SK-N-SH (cell line): ENCODE data around the gene HS2ST1. TPM values are rescaled to one million over a fixed set of nuclear protein-coding genes. Genes with fewer than 3 reads are reported as not detected.

Source experiments
- CTCF ChIA-PET: fragments of 300-600, 350-600 bp; formaldehyde crosslinking; extraction: SDS; loops from one replicate; lab custom pipeline; 2021; lab: Yijun Ruan, JAX
- POLR2A ChIA-PET: fragments of 350-600 bp; sonication (Branson Sonifier 250); formaldehyde crosslinking; extraction: SDS; loops from one replicate; lab custom pipeline; 2020; ENCODE audit warnings: antibody characterized with exemption, inconsistent platforms; lab: Yijun Ruan, JAX
- DNase-seq: peaks from one replicate; pipeline ENCODE4 v3.0.0; 2012
- H2AFZ ChIP-seq: fragments of 200-600 bp; sonication (generic); 2 replicates; pipeline ENCODE4 v1.8.1; 2016; ENCODE audit warnings: antibody characterized with exemption, mild to moderate bottlenecking, low read depth
- H3F3A ChIP-seq: fragments of 200-600 bp; sonication (generic); replicated peaks from 2 replicates; pipeline ENCODE3; 2016; ENCODE audit warnings: antibody characterized with exemption, mild to moderate bottlenecking; ENCODE audit not compliant: insufficient read depth
- H3K27ac ChIP-seq, 2 experiments: fragments of 200-500 bp in 1 of 2; fragments of 200-600 bp in 1 of 2; sonication (Bioruptor generic) in 1 of 2; sonication (generic), shearing (Covaris generic) in 1 of 2; 2 replicates each; pipeline versions ENCODE4 v1.5.1 to v1.6.1; 2014 to 2016; ENCODE audit warnings: low read depth in 2 of 2, inconsistent platforms in 1 of 2, low read length in 1 of 2, mild to moderate bottlenecking in 1 of 2, mixed read lengths in 1 of 2
- H3K27me3 ChIP-seq: fragments of 200-600 bp; sonication (generic), shearing (Covaris generic); 2 replicates; pipeline ENCODE4 v1.6.1; 2016; ENCODE audit warnings: mixed run types; ENCODE audit not compliant: insufficient read depth
- H3K36me3 ChIP-seq, 2 experiments: fragments of 200-500 bp in 1 of 2; fragments of 200-600 bp in 1 of 2; sonication (Bioruptor generic) in 1 of 2; sonication (generic) in 1 of 2; replicated peaks in 1 of 2; 2 replicates each; pipeline versions ENCODE3 to v1.5.1; 2014 to 2016; ENCODE audit warnings: low read length in 1 of 2, mild to moderate bottlenecking in 1 of 2; ENCODE audit not compliant: insufficient read depth in 2 of 2, control insufficient read depth in 1 of 2
- H3K4me1 ChIP-seq, 2 experiments: fragments of 200-500 bp in 1 of 2; fragments of 200-600 bp in 1 of 2; sonication (Bioruptor generic) in 1 of 2; sonication (generic), shearing (Covaris generic) in 1 of 2; 2 replicates each; pipeline versions ENCODE4 v1.5.1 to v1.6.1; 2014 to 2016; ENCODE audit warnings: low read depth in 1 of 2, low read length in 1 of 2, mixed run types in 1 of 2; ENCODE audit not compliant: insufficient read depth in 2 of 2, control insufficient read depth in 1 of 2
- H3K4me2 ChIP-seq: fragments of 200-600 bp; sonication (generic), shearing (Covaris generic); 2 replicates; pipeline ENCODE4 v1.6.1; 2017; ENCODE audit warnings: mixed run types
- H3K4me3 ChIP-seq, 2 experiments: fragments of 200-500 bp in 1 of 2; fragments of 200-600 bp in 1 of 2; sonication (Bioruptor generic) in 1 of 2; sonication (generic), shearing (Covaris generic) in 1 of 2; 2 replicates each; pipeline versions ENCODE4 v1.5.1 to v1.8.1; 2014 to 2016; ENCODE audit warnings: low read depth in 2 of 2, inconsistent platforms in 1 of 2, low read length in 1 of 2, mild to moderate bottlenecking in 1 of 2, mixed read lengths in 1 of 2, moderate library complexity in 1 of 2
- H3K79me2 ChIP-seq: fragments of 200-600 bp; sonication (generic); 2 replicates; pipeline ENCODE4 v1.8.1; 2017; ENCODE audit warnings: mild to moderate bottlenecking; ENCODE audit not compliant: insufficient read depth
- H3K9ac ChIP-seq: fragments of 200-600 bp; sonication (generic); 2 replicates; pipeline ENCODE4 v1.6.1; 2017; ENCODE audit warnings: mixed run types
- H3K9me2 ChIP-seq: fragments of 200-600 bp; sonication (generic); 2 replicates; pipeline ENCODE4 v1.6.1; 2017; ENCODE audit warnings: mixed run types
- H3K9me3 ChIP-seq: fragments of 200-600 bp; sonication (generic); 2 replicates; pipeline ENCODE4 v1.6.1; 2017; ENCODE audit warnings: mixed run types, mild to moderate bottlenecking, moderate library complexity
- H4K20me1 ChIP-seq: fragments of 200-600 bp; sonication (generic); 2 replicates; pipeline ENCODE4 v1.6.1; 2017; ENCODE audit warnings: mild to moderate bottlenecking, mixed run types; ENCODE audit not compliant: insufficient read depth
- ELF1 ChIP-seq: IDR thresholded peaks from 2 replicates; pipeline ENCODE4 v1.4.0; 2012
- EP300 ChIP-seq, 2 experiments: IDR thresholded peaks; 2 replicates each; pipeline versions ENCODE4 v1.4.0 to v1.6.1; 2012; ENCODE audit warnings: borderline replicate concordance in 1 of 2, low read depth in 1 of 2, low read length in 1 of 2
- FOXJ3 ChIP-seq: sonication (generic); formaldehyde crosslinking; IDR thresholded peaks from 2 replicates; pipeline ENCODE4 v1.5.1; 2020; ENCODE audit warnings: mild to moderate bottlenecking, missing genetic modification reagents
- FOXM1 ChIP-seq: IDR thresholded peaks from 2 replicates; pipeline ENCODE4 v1.4.0; 2012; ENCODE audit warnings: low read depth, mild to moderate bottlenecking
- GATA2 ChIP-seq: sonication (generic); formaldehyde crosslinking; IDR thresholded peaks from 2 replicates; pipeline ENCODE4 v1.5.0; 2020; ENCODE audit warnings: mild to moderate bottlenecking, missing genetic modification reagents
- JUND ChIP-seq: IDR thresholded peaks from 2 replicates; pipeline ENCODE4 v1.4.0; 2012
- MAX ChIP-seq: IDR thresholded peaks from 2 replicates; pipeline ENCODE4 v1.4.0; 2012; ENCODE audit warnings: low read depth
- MEF2A ChIP-seq: IDR thresholded peaks from 2 replicates; pipeline ENCODE4 v1.4.0; 2012; ENCODE audit warnings: low read depth, borderline replicate concordance
- NRF1 ChIP-seq: IDR thresholded peaks from 2 replicates; pipeline ENCODE4 v1.6.1; 2012; ENCODE audit warnings: low read depth, mild to moderate bottlenecking, low read length
- POLR2AphosphoS5 ChIP-seq: IDR thresholded peaks from 2 replicates; pipeline ENCODE4 v1.6.1; 2012; ENCODE audit warnings: low read depth, low read length
- RAD21 ChIP-seq: IDR thresholded peaks from 2 replicates; pipeline ENCODE4 v1.6.1; 2012; ENCODE audit warnings: mild to moderate bottlenecking, low read length
- RCOR1 ChIP-seq: fragments of 150-350 bp; IDR thresholded peaks from 2 replicates; pipeline ENCODE4 v1.6.1; 2017; ENCODE audit warnings: antibody characterized with exemption, low read length
- RFX5 ChIP-seq: IDR thresholded peaks from 2 replicates; pipeline ENCODE4 v1.6.1; 2012; ENCODE audit warnings: mild to moderate bottlenecking, improper control_type of control experiment, low read length
- TAF1 ChIP-seq: IDR thresholded peaks from 2 replicates; pipeline ENCODE4 v1.6.1; 2012; ENCODE audit warnings: low read depth, mild to moderate bottlenecking, low read length, moderate library complexity, borderline replicate concordance
- TCF12 ChIP-seq: IDR thresholded peaks from 2 replicates; pipeline ENCODE4 v1.4.0; 2012
- YY1 ChIP-seq: IDR thresholded peaks from 2 replicates; pipeline ENCODE4 v1.4.0; 2012; ENCODE audit warnings: low read depth, mild to moderate bottlenecking
- whole genome bisulfite sequencing: methylation state at CpG from one replicate; pipeline ENCODE4 v1.1.6; 2017; ENCODE audit warnings: low lambda C conversion rate; 5-methylcytosine and 5-hydroxymethylcytosine counted together
- polyA plus RNA-seq, 3 experiments: library from polyadenylated mRNA; depleted of rRNA; stranded (reverse); fragments of >200 nt; gene quantifications; 2 replicates each; pipeline ENCODE4 v1.2.3, GENCODE V29; 2012
- TF ChIP-seq, protein P1 (sequence below): fragments of 200-600 bp; sonication (generic); IDR thresholded peaks from 2 replicates; pipeline ENCODE4 v1.6.1; 2017; ENCODE audit warnings: antibody characterized with exemption, mild to moderate bottlenecking, moderate library complexity

Gene HS2ST1
- polyA plus RNA-seq, 1 of the 3 experiments (the other 2 are of a cell fraction): 16.6 TPM

DNA sequence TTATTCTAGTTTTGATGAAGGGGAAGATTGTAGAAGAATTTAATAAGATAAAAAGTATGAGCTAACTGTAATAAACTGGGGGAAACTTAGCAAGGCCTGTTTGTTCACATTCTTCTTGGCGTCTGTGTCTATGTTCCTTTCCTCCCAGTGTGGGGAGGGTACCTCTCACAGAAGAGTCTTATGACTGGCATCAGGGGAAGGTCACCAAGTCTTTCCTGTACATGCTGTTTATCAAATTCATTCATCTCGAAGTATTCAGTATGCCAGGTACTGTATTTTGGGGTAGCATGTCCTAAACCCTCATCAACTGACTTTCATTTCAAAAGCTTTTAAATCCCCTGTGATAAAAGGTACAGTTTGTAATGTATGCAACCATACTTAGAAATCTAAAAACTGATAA lies 78.4 kb downstream of the HS2ST1 start:
- Histone ChIP-seq H3K9me2 (no peaks in the 10 kb centered on the region), H3K9me3 (no peaks in the 10 kb centered on the region), H3K79me2 (no peaks in the 10 kb centered on the region), H2AFZ (no peak overlapping the region), H3K9ac (no peak overlapping the region), H3F3A (no peaks in the 10 kb centered on the region), H3K27me3 (no peaks in the 10 kb centered on the region), H4K20me1 (no peaks in the 10 kb centered on the region), H3K27ac (no peak overlapping the region), H3K4me1 (peaks cover 13 to 15% of the 10 kb centered on the region in 2 experiments; a peak in 3 of 4 replicates), H3K4me2 (0 out of 2 replicates have a peak overlapping the region, but pooled peaks have one; percentile 9), H3K36me3 (peaks cover 0 to 1% of the 10 kb centered on the region in 2 experiments), H3K4me3 (no peak overlapping the region)
- POLR2A ChIA-PET: no interaction called here
- CTCF ChIA-PET: no interaction called here
- DNase-seq: no peak
- TF ChIP-seq MEF2A (no peak), TAF1 (no peak), MAX (no peak), RCOR1 (no peak), NRF1 (no peak), POLR2AphosphoS5 (no peak), JUND (no peak), TCF12 (no peak), FOXM1 (no peak), ELF1 (no peak), FOXJ3 (no peak)
- TF ChIP-seq, protein P1, sequence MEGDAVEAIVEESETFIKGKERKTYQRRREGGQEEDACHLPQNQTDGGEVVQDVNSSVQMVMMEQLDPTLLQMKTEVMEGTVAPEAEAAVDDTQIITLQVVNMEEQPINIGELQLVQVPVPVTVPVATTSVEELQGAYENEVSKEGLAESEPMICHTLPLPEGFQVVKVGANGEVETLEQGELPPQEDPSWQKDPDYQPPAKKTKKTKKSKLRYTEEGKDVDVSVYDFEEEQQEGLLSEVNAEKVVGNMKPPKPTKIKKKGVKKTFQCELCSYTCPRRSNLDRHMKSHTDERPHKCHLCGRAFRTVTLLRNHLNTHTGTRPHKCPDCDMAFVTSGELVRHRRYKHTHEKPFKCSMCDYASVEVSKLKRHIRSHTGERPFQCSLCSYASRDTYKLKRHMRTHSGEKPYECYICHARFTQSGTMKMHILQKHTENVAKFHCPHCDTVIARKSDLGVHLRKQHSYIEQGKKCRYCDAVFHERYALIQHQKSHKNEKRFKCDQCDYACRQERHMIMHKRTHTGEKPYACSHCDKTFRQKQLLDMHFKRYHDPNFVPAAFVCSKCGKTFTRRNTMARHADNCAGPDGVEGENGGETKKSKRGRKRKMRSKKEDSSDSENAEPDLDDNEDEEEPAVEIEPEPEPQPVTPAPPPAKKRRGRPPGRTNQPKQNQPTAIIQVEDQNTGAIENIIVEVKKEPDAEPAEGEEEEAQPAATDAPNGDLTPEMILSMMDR: no peak
- WGBS: 57% methylated on average over 2 of the region's 2 CpGs

GRCh38 chr1:86993269-86993985 lies 79.0 kb downstream of the HS2ST1 start:
- 81% methylated on average over 4 of the region's 4 CpGs for WGBS
- POLR2A ChIA-PET: no interaction called here
- H3K4me2 ChIP-seq: 0 out of 2 replicates have a peak overlapping the region, but pooled peaks have one; percentile 9

More at GRCh38 chr1:86993269-86993985, 79.0 kb downstream of the HS2ST1 start:
- CTCF ChIA-PET: interaction anchor here (1.0 kb wide), 1 partner anchor 90 kb away, joined by 3 read pairs; no protein-coding TSS in a partner anchor
- no peak overlapping the region for H2AFZ ChIP-seq
- H3K36me3 ChIP-seq: no peaks in the 10 kb centered on the region
- peaks cover 13 to 20% of the 10 kb centered on the region in 2 experiments; a peak in 3 of 4 replicates for H3K4me1 ChIP-seq
- no peak overlapping the region for H3K27ac ChIP-seq
- H3K9me3 ChIP-seq: no peaks in the 10 kb centered on the region
- no peaks in the 10 kb centered on the region for H3K79me2 ChIP-seq
- no peak overlapping the region for H3K9ac ChIP-seq
- no peak for DNase-seq
- no peak overlapping the region for H3K4me3 ChIP-seq
- H3F3A ChIP-seq: no peaks in the 10 kb centered on the region
- H3K27me3 ChIP-seq: no peaks in the 10 kb centered on the region
- TF ChIP-seq FOXJ3: no peak
- no peak for TF ChIP-seq ELF1
- TF ChIP-seq RFX5: no peak
- peak; percentile 9; the same call in 1 of the 2 replicates for TF ChIP-seq JUND
- no peak for TF ChIP-seq RAD21
- TF ChIP-seq EP300 (IDR thresholded peaks at IDR 0.05; ENCODE audit: borderline replicate concordance in 1 of 2, low read depth in 1 of 2, low read length in 1 of 2): no peak
- TF ChIP-seq, protein P1: no peak
- TF ChIP-seq YY1: no peak
- no peak for TF ChIP-seq GATA2 (CRISPR knock-in tag)
- TF ChIP-seq, all 33 proteins: peak for 1
- H4K20me1 ChIP-seq: no peaks in the 10 kb centered on the region
- no peaks in the 10 kb centered on the region for H3K9me2 ChIP-seq
